Measurements from ENCODE around the gene CSGALNACT2.
"Not testable (repeated sequence)": the region's sequence is repeated elsewhere in the genome, so short reads cannot be mapped to it uniquely, and the experiment has no call there.

Gene CSGALNACT2

GRCh38 chr10:43138757-43139241 is 554 bp downstream of the CSGALNACT2 start:
- H3K27me3 ChIP-seq (replicated peaks; ENCODE audit: control insufficient read depth, insufficient read depth, low read length, poor library complexity, severe bottlenecking): no peaks in the 10 kb centered on the region
- H3K9me3 ChIP-seq (ENCODE audit: control insufficient read depth, low read length): no peaks in the 10 kb centered on the region
- H3K4me1 ChIP-seq (ENCODE audit: control insufficient read depth, insufficient read depth, low read length, poor library complexity, severe bottlenecking): peaks cover 23% of the 10 kb centered on the region
- H3K27ac ChIP-seq (ENCODE audit: insufficient read depth, low read length, poor library complexity, severe bottlenecking): peak overlapping the region; percentile 88
- DNase-seq: peak; percentile 41 to 50 (median 42)
- peak overlapping the region; percentile 70 for H3K4me3 ChIP-seq (ENCODE audit: insufficient read depth, low read depth, low read length, poor library complexity, severe bottlenecking)
- no peaks in the 10 kb centered on the region for H3K36me3 ChIP-seq (ENCODE audit: control insufficient read depth, insufficient read depth, low read length)

- H3K4me1 ChIP-seq (ENCODE audit: control insufficient read depth, insufficient read depth, low read length, poor library complexity, severe bottlenecking): peaks cover 29% of the 10 kb centered on the region
- H3K27ac ChIP-seq (ENCODE audit: insufficient read depth, low read length, poor library complexity, severe bottlenecking): no peak overlapping the region
- H3K9me3 ChIP-seq (ENCODE audit: control insufficient read depth, low read length): no peaks in the 10 kb centered on the region
- no peak for DNase-seq
- H3K36me3 ChIP-seq (ENCODE audit: control insufficient read depth, insufficient read depth, low read length): no peaks in the 10 kb centered on the region
- H3K4me3 ChIP-seq (ENCODE audit: insufficient read depth, low read depth, low read length, poor library complexity, severe bottlenecking): no peak overlapping the region
- no peaks in the 10 kb centered on the region for H3K27me3 ChIP-seq (replicated peaks; ENCODE audit: control insufficient read depth, insufficient read depth, low read length, poor library complexity, severe bottlenecking)
Measured at GRCh38 chr10:43141421-43141820, 3.2 kb downstream of the CSGALNACT2 start.

- H3K27me3 ChIP-seq (replicated peaks; ENCODE audit: control insufficient read depth, insufficient read depth, low read length, poor library complexity, severe bottlenecking): no peaks in the 10 kb centered on the region
- no peaks in the 10 kb centered on the region for H3K36me3 ChIP-seq (ENCODE audit: control insufficient read depth, insufficient read depth, low read length)
- H3K4me1 ChIP-seq (ENCODE audit: control insufficient read depth, insufficient read depth, low read length, poor library complexity, severe bottlenecking): peaks cover 9% of the 10 kb centered on the region
- no peaks in the 10 kb centered on the region for H3K9me3 ChIP-seq (ENCODE audit: control insufficient read depth, low read length)
- H3K27ac ChIP-seq (ENCODE audit: insufficient read depth, low read length, poor library complexity, severe bottlenecking): no peak overlapping the region
- H3K4me3 ChIP-seq (ENCODE audit: insufficient read depth, low read depth, low read length, poor library complexity, severe bottlenecking): no peak overlapping the region
- no peak for DNase-seq
Measured at GRCh38 chr10:43145311-43145710, 7.1 kb downstream of the CSGALNACT2 start.

- H3K36me3 ChIP-seq (ENCODE audit: control insufficient read depth, insufficient read depth, low read length); H3K27me3 ChIP-seq (replicated peaks; ENCODE audit: control insufficient read depth, insufficient read depth, low read length, poor library complexity, severe bottlenecking); H3K27ac ChIP-seq (ENCODE audit: insufficient read depth, low read length, poor library complexity, severe bottlenecking); H3K4me1 ChIP-seq (ENCODE audit: control insufficient read depth, insufficient read depth, low read length, poor library complexity, severe bottlenecking); H3K4me3 ChIP-seq (ENCODE audit: insufficient read depth, low read depth, low read length, poor library complexity, severe bottlenecking); H3K9me3 ChIP-seq (ENCODE audit: control insufficient read depth, low read length); DNase-seq: not testable (repeated sequence)
Measured at GRCh38 chr10:43145936-43146335, 7.7 kb downstream of the CSGALNACT2 start.

GRCh38 chr10:43151371-43151770 is 13.1 kb downstream of the CSGALNACT2 start:
- no peaks in the 10 kb centered on the region for H3K27me3 ChIP-seq (replicated peaks; ENCODE audit: control insufficient read depth, insufficient read depth, low read length, poor library complexity, severe bottlenecking)
- no peak for DNase-seq
- H3K9me3 ChIP-seq (ENCODE audit: control insufficient read depth, low read length): no peaks in the 10 kb centered on the region
- no peak overlapping the region for H3K4me3 ChIP-seq (ENCODE audit: insufficient read depth, low read depth, low read length, poor library complexity, severe bottlenecking)
- peaks cover 14% of the 10 kb centered on the region for H3K4me1 ChIP-seq (ENCODE audit: control insufficient read depth, insufficient read depth, low read length, poor library complexity, severe bottlenecking)
- H3K27ac ChIP-seq (ENCODE audit: insufficient read depth, low read length, poor library complexity, severe bottlenecking): no peak overlapping the region
- H3K36me3 ChIP-seq (ENCODE audit: control insufficient read depth, insufficient read depth, low read length): no peaks in the 10 kb centered on the region

- no peaks in the 10 kb centered on the region for H3K36me3 ChIP-seq (ENCODE audit: control insufficient read depth, insufficient read depth, low read length)
- no peak overlapping the region for H3K27ac ChIP-seq (ENCODE audit: insufficient read depth, low read length, poor library complexity, severe bottlenecking)
- no peaks in the 10 kb centered on the region for H3K27me3 ChIP-seq (replicated peaks; ENCODE audit: control insufficient read depth, insufficient read depth, low read length, poor library complexity, severe bottlenecking)
- no peaks in the 10 kb centered on the region for H3K9me3 ChIP-seq (ENCODE audit: control insufficient read depth, low read length)
- no peak for DNase-seq
- H3K4me1 ChIP-seq (ENCODE audit: control insufficient read depth, insufficient read depth, low read length, poor library complexity, severe bottlenecking): peaks cover 16% of the 10 kb centered on the region
- H3K4me3 ChIP-seq (ENCODE audit: insufficient read depth, low read depth, low read length, poor library complexity, severe bottlenecking): no peak overlapping the region
Measured at GRCh38 chr10:43153901-43154300, 15.7 kb downstream of the CSGALNACT2 start.

- no peaks in the 10 kb centered on the region for H3K36me3 ChIP-seq (ENCODE audit: control insufficient read depth, insufficient read depth, low read length)
- H3K4me1 ChIP-seq (ENCODE audit: control insufficient read depth, insufficient read depth, low read length, poor library complexity, severe bottlenecking): peaks cover 16% of the 10 kb centered on the region
Measured at GRCh38 chr10:43155221-43155620, 17.0 kb downstream of the CSGALNACT2 start.

GRCh38 chr10:43155741-43156140 is 17.5 kb downstream of the CSGALNACT2 start:
- Histone ChIP-seq H3K36me3 (ENCODE audit: control insufficient read depth, insufficient read depth, low read length) (no peaks in the 10 kb centered on the region), H3K4me1 (ENCODE audit: control insufficient read depth, insufficient read depth, low read length, poor library complexity, severe bottlenecking) (peaks cover 16% of the 10 kb centered on the region), H3K4me3 (ENCODE audit: insufficient read depth, low read depth, low read length, poor library complexity, severe bottlenecking) (no peak overlapping the region), H3K27ac (ENCODE audit: insufficient read depth, low read length, poor library complexity, severe bottlenecking) (no peak overlapping the region), H3K9me3 (ENCODE audit: control insufficient read depth, low read length) (no peaks in the 10 kb centered on the region), H3K27me3 (replicated peaks; ENCODE audit: control insufficient read depth, insufficient read depth, low read length, poor library complexity, severe bottlenecking) (no peaks in the 10 kb centered on the region)
- DNase-seq: no peak

More at GRCh38 chr10:43155221-43155620, 17.0 kb downstream of the CSGALNACT2 start:
- Histone ChIP-seq H3K4me3 (ENCODE audit: insufficient read depth, low read depth, low read length, poor library complexity, severe bottlenecking) (no peak overlapping the region), H3K9me3 (ENCODE audit: control insufficient read depth, low read length) (no peaks in the 10 kb centered on the region), H3K27ac (ENCODE audit: insufficient read depth, low read length, poor library complexity, severe bottlenecking) (no peak overlapping the region), H3K27me3 (replicated peaks; ENCODE audit: control insufficient read depth, insufficient read depth, low read length, poor library complexity, severe bottlenecking) (no peaks in the 10 kb centered on the region)
- no peak for DNase-seq

- peaks cover 10% of the 10 kb centered on the region for H3K36me3 ChIP-seq (ENCODE audit: control insufficient read depth, insufficient read depth, low read length)
- no peak overlapping the region for H3K4me3 ChIP-seq (ENCODE audit: insufficient read depth, low read depth, low read length, poor library complexity, severe bottlenecking)
- H3K9me3 ChIP-seq (ENCODE audit: control insufficient read depth, low read length): no peaks in the 10 kb centered on the region
- H3K27ac ChIP-seq (ENCODE audit: insufficient read depth, low read length, poor library complexity, severe bottlenecking): no peak overlapping the region
- DNase-seq: no peak
- H3K27me3 ChIP-seq (replicated peaks; ENCODE audit: control insufficient read depth, insufficient read depth, low read length, poor library complexity, severe bottlenecking): no peaks in the 10 kb centered on the region
- peaks cover 10% of the 10 kb centered on the region for H3K4me1 ChIP-seq (ENCODE audit: control insufficient read depth, insufficient read depth, low read length, poor library complexity, severe bottlenecking)
Measured at GRCh38 chr10:43156590-43157341, 18.5 kb downstream of the CSGALNACT2 start.

- no peak overlapping the region for H3K4me3 ChIP-seq (ENCODE audit: insufficient read depth, low read depth, low read length, poor library complexity, severe bottlenecking)
- H3K27ac ChIP-seq (ENCODE audit: insufficient read depth, low read length, poor library complexity, severe bottlenecking): no peak overlapping the region
- peaks cover 26% of the 10 kb centered on the region for H3K36me3 ChIP-seq (ENCODE audit: control insufficient read depth, insufficient read depth, low read length)
- H3K9me3 ChIP-seq (ENCODE audit: control insufficient read depth, low read length): no peaks in the 10 kb centered on the region
- no peaks in the 10 kb centered on the region for H3K27me3 ChIP-seq (replicated peaks; ENCODE audit: control insufficient read depth, insufficient read depth, low read length, poor library complexity, severe bottlenecking)
- peaks cover 10% of the 10 kb centered on the region for H3K4me1 ChIP-seq (ENCODE audit: control insufficient read depth, insufficient read depth, low read length, poor library complexity, severe bottlenecking)
- DNase-seq: no peak
Measured at GRCh38 chr10:43158636-43159035, 20.4 kb downstream of the CSGALNACT2 start.
